ENCODE data around the gene PPIE.
"Not testable (repeated sequence)": the region's sequence is repeated elsewhere in the genome, so short reads cannot be mapped to it uniquely, and the experiment has no call there.

Gene PPIE

DNA sequence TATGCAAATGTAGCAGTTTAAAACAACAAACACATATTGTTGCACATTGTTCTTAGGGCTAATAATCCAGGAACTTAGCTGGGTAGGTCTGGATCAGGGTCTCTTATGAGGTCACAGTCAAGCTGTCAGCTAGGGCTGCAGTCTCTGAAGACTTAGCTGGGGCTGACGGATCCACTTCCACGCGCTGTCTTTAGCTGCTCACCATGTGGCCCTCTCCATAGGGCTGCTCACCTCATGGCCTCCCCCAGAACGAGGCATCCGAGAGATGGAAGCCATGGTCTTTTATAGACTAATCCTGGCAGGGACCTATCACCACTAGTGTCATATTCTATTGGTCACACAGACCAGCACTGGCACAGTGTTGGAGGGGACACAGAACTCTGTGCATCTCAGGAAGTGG, 41.1 kb downstream of the PPIE start:
- DNase-seq = no peak

DNA sequence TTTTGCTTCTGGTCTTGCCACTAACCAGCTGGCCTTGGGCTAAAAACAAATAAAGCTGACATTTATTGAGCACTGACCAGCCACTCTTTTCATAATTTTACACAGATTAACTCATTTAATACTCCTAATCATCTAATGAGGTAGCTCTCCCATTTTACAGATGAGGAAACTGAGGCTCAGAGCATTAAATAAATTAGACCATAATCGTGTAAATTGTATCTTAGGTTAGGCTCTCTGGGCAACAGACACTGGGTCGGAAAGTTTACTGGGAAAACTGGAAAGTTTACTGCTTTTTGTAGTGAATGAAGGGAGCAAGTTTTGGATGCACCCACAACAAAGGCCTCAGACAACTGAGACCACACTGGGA, 42.6 kb downstream of the PPIE start:
- DNase-seq = no peak

DNA sequence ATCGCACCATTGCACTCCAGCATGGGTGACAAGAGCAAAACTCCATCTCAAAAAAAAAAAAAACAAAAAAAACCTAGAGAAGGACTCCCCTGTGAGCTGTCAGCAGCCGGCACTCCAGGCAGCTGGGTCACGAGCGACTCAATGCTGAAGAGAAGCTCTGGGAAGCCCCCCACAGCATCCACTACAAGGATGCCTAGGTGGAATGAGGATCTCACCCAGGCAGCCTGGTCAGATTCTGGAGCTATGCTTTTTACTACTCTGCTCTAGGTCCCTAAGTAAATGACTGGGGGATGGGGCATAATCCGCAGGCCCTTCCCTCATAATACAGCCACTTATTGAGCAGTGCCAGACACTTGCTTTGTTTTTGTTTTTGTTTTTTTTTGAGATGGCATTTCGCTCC, 43.4 kb downstream of the PPIE start:
- no peak for DNase-seq

DNA sequence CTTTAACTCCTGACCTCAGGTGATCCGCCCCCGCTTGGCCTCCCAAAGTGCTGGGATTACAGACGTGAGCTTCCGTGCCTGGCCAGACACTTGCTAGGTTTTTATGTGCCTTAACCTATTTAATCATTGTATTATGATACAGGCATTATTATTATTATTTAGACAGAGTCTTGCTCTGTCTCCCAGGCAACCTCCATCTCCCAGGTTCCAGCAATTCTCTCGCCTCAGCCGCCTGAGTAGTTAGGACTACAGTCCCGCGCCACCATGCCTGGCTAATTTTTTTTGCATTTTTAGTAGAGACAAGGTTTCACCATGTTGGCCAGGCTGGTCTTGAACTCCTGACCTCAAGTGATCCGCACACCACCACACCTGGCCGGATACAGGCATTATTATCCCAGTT, 44.0 kb downstream of the PPIE start:
- DNase-seq = not testable (repeated sequence)

DNA sequence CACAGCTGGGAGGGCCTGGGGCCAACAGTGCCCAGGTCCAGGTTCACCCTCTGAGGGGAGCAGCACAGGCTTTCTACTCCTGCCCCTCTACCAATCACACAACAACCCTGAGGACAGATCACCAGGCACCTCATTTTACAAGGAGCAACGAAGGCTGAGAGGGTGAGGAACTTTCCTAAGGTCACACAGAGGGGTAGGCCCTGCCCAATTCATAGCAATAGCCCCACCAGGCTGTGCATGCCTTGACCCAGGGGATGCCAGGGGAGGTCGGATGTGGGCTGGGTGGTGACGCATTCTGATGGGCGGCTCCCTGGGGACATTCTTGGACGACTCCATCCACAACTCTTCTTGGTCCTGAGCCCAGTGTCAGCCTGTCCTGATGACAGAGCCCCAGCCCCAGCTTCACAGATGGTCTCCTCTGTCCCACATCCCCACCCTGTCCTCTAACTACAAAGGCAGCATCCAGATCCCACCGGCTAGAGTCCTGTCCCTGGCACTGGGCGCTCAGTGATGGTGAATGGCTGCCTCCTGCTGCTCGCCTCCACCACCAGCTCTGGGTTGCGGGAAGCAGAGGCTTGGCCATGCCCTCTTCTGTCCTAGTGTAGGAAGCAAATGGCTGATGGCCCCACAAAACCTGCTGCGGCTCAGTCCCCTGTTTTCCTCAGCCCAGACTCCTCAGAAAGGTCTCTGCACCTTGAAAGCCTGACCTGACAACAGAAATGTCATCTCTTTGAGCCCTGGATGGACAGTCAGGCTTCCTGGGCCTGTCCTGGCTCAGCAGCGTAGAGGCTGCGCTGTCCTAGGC, 47.8 kb downstream of the PPIE start:
- DNase-seq = not testable (repeated sequence)

DNA sequence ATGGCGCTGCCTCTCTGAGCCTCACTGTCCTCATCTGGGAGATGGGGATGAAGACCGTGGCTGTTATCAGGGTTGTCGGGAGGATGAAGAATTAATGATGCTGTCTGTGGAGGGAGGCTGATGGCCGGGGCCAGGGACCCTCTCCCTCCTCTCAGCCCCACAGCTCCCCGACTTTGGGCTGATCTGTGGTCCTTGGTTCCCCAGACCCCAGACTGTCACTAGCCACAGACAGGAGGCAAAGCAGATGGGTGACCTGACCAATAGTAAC, 48.4 kb downstream of the PPIE start:
- DNase-seq = not testable (repeated sequence)

DNA sequence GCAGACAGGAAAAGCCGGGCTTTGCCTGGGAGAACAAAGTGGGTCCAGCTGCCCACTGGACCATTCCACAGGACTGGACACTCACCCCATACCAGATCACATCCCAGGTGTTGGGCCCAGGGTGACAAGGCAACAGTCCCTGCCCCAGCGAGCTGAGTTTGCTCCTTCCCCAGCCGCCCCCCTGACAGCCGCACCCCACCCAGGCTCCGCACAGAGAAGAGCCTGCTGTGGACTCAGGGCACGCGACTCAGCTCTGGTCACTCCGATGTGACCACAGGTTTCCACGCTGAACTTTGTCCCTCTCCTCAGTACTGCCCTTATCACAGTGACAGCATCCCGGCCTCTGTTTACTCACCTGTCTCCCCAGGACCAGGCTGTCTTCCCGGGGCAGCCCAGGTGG, 48.8 kb downstream of the PPIE start:
- no peak for DNase-seq

DNA sequence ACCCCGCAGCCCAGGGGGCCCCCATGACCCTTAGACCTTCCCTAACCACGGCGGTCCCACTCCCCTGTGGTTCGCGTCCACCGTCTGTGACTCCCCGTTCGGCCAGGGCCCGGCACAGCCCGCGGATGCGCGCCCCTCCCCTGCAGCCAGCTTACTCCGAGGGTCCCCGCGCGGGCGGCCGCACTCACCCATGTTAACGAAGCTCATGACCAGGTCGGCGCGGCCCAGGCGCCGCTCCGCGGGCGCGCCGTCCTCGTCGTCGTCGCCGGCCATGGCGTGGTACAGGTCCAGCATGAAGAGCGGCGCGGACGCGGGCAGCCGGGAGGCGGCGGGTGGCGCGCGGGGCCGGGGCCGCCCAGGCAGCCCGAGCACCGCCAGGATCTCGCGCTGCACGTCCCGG, 49.3 kb downstream of the PPIE start:
- DNase-seq = not testable (repeated sequence)

DNA sequence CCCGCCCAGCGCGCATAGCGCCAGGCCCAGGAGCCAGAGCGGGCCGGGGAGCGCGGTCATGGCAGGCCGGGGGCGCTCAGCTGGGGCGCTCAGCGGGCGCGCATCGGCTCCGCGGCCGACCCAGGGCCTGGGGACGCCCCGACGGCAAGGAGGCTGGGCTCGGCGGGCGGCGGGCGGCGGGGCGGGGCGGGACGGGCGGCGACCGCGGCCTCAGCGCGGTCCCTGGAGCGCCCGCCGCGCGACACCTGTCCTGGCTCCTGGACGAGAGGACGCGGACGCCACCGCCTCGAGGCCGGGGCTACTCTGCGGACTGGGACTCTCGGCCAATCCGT, 49.7 kb downstream of the PPIE start:
- DNase-seq = no peak

DNA sequence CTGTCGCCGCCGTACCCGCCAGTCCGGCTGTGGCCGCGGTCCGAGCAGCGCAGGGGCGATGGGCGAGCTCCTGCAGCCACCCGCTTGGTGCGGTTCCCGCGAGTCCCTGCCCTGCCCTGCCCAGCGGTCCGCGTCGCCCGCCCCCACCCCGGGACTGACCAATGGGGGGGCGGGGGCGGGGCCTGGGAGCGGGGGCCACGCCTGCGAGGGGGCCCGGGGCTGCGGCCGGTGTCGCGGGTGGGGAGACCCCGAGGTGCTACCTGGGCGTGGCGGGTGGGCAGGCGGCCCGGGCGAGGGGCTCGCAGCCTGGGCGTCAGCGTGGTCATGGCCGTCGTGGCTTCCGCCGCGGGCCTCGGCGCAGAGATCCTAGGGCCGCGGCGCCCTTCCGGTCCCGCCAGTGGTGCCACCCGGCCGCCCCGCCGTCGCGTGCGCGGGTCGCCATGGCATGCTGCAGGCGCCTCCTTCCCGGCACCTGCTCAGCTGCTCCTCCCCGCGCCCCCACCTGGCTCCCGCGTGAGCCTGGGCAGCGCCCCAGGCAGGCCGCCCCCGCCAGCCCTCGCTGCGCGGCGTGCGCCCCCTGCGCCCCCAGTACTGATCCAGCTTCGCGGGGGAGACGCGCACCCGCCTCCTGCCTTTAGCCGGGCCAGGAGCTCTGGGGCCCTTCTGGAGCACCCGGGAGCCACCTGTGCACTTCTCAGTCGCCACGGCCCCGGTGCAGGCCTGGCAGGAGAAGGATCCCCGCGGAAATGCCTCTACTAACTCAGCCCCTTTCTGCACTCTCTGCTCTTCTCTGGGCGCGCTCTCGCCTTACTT, 50.3 kb downstream of the PPIE start, which contains the start of gene BMP8B:
Gene BMP8B (minus strand): TSS at position 108 of the 813 bp plus-strand sequence. CDS start 380 bp downstream, outside the sequence.
- DNase-seq = peak; percentile 53

DNA sequence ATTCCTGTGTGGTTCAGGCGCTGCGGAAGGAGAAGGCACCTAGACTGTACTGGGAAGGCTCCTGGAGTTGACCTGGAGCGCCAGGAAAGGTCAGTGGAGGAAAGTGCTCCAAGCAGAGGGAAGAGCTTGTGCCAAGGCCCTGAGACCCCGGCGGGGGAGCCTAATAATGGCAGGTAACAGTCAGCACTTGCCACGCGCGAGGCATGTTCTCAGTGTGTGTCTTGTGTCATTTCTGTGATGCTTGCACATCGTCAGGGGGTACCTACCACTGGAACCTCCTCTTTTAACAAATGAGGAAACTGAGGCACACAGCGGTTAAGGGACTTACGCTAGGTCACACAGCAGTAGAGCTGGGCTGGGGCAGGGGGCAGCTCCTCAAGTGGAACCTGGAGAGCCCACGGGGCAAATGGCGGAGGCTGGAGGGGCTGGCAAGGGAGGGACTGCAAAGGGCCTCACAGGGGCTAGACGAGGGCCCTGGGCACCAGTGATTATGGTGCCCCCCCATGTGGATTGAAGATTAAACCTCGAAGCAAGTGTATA, 51.0 kb downstream of the PPIE start:
- DNase-seq = no peak

DNA sequence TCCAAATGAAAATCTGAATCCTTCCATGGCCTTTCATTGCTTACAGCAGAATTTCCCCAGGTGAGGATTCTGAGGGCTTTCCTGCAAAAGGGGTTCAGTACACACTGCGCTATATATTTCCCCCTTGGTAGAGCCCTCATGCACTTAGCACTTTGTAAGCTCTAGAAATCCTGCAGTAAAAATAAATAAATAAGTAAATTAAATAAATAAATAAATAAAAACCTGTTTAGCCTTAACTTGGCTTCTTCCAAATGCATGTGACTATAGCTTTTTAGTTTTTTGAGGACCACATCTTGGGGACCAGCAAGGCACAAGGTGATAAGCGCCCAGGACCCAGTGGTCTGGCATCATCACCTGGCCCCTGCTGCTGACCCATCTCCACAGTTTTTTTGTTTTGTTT, 53.2 kb downstream of the PPIE start:
- no peak for DNase-seq

DNA sequence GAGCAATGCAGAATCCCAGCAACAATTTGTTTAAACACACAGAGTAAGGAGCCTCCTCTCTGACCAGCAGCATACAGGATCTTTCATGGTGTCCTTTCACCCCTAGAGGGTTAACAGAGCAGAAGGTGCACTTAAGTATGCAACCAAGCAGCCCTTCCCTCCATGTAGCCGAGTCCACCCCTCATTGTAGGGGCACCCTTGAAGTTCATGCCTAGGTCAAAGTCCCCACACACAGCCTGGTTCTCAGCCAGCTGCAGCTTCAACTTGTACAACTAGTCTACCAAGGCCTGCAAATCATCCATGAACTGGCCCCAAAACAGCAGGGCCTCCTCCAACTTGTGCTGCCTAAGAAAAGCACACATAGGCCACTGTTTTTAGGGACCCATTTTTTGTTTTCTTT, 57.0 kb downstream of the PPIE start:
- no peak for DNase-seq

DNA sequence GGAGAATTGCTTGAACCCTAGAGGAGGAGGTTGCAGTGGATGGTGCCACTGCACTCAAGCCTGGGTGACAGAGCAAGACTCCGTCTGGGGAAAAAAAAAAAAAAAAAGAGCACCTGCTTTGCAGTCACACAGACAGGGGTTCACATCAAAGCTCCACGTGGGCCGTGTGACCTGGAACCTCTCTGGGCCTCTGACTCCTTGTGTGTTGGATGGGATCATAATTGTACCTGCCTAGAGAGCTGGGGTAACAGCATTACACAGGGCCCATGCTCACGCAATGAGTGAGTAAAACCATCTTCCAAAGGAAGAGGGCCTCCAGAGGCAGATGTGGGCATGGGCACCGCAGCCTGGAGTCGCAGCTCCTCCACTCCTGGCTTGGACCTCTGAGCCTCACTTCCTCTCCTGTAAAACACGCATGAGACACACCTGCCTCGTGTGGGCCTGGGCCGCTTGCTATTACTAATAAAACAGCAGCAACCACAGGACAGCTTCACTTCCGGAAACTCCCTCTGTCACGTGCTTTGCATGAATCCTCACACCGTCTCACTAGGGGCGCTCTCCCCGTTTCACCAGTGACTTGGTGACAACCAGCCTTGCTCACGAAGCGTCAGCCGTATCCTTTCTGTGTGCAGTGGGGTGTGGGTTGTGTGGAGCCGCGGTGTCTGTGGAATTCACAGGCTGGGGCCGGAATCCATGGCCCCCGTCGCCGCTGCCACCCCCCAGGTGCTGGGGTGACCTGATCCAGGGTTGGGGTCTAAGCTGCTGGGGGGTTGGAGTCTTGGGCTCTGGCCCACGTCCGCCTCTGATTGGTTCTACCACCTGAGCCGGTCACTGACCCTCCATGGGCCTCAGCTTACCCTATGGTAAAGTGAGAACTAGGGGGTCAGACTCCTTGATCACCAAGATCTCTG, 60.4 kb downstream of the PPIE start:
- DNase-seq = peak; percentile 88

DNA sequence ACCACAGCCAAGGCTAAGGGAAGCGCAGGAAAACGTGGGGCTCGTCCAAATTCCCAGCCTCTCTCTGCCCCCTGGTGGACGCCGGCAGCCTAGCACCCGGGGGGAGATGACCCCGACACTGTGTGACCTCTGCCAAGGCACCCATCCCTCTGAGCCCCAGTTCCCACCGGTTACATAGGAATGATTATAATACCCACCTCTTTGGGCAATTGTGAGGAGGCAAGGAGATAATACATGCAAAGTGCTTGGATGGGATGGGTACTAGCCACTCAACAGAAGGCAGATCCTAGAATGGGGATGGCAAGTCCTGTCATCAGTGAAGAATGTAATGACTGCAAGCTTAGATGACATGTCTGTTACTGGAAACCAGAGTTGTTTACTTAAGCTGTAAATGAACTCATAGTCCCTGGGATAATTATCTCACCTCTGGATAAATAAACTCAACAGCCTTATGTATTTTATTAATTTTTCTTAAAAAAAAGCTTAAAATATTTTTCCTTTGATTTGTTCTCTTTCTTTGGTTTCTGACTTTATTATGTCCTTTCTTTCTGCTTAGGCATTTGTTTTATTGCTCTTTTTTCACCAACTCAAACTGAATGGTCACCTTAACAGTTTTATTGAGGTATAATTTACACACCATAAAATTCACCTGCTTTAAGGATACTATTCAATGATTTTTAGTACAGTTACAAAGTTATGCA, 61.2 kb downstream of the PPIE start:
- peak; percentile 62 for DNase-seq

DNA sequence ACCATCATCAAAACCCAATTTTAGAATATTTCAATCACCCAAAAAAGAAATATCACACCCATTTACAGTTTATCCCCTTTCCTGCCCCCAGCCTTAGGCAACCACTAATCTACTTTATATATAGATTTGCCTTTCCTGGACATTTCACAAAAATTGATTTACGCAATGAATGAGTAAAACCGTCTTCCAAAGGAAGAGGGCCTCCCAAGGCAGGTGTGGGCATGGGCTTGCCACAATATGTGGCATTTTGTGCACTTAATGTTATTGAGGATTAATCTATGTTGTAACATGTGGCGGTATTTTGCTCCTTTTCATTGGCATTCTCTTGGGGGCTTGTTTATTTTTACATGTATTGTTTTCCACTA, 61.8 kb downstream of the PPIE start:
- DNase-seq = no peak

DNA sequence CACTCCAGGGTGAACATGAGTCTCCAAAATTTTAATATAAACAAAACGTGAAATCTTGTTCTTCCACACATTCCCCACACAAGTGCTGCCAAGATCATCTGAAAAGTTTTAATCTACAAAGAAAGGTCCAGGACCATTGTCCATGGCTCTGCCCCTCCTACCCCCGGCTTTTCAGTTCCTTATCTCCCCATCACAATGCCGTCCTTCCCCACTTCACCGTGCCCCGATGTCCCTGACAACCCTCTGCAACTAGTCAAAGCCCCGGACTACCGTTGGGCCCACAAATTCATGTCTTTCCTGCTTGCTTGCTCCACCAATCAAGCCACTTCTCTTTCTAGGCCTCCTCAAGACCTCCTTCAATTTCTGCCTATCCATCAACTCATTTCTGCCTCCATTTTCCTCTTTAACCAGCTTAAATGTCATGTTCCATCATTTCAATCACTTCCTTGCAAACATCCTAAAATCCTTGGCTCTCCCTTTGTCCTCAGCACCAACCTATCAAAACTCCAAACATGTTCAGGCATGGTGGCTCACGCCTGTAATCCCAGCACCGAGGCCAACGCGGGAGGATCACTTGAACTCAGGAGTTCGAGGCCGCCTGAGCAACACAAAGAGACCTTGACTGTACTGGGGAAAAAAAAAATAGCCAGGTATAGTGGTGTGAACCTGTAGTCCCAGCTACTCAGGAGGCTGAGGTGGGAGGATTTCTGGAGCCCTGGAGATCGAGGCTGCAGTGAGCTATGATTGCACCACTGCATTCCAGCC, 64.0 kb downstream of the PPIE start:
- DNase-seq = no peak

DNA sequence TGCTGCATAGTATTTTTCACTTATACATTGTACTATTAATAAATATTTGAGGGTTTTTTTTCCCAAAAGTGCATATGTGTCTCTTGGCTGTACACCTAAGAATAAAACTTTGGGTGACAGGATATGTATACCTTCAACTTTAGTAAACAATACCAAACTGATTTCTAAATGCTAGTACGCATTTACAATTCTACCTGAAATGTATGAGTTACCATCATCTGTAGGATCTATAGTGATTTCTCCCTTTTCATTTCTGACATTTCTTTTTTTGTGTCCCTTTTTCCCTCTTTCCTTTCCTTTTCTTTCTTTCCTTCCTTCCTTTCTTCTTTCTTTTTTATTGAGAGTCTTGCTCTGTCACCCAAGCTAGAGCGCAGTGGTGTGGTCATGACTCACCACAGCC, 66.7 kb downstream of the PPIE start:
- no peak for DNase-seq

DNA sequence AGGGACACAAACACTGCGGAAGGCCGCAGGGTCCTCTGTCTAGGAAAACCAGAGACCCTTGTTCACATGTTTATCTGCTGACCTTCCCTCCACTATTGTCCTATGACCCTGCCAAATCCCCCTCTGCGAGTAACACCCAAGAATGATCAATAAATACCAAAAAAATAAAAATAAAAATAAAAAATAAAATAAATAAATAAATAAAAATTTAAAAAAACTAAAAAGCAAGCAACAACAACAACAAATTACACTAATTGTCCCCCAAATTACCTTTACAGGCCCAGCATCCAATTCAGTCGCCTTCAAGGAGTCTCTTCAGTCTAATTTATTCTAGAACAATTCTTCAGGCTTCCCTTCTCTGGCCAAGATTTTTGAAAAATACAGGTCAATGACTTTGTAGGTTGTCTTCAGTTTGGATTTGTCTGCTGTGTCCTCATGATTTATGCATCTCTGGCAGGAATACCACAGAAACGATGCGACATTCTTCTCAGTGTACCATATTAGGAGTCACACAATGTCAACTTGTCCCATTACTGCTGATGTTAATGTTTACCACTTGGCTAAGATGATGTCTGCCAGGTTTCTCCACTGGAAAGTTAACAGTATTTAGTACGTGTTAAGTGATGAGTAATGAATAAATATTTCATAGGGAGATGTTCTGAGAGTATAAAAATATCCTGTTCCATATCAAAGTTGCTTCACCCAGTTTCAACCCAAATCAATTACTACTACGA, 70.3 kb downstream of the PPIE start:
- no peak for DNase-seq

DNA sequence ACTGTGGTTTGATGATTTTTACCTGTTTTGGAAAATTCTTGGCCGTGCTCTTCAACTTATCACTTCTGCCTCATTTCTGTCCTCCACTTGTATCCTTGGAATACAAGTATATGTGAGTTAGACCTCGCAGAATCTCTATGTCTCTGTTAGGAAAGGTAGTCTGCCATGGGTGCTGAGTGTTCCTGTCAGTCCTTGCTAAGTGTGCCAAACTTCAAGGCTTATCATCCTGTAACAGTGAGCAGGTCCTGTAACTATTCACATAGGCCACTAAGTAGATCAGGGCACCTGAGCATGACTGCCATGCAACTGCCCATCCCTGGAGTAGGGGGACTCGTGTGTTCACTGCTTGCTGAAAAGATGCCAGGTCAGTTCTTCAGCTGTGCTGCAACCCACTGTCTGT, 74.2 kb downstream of the PPIE start:
- no peak for DNase-seq
